CD8-positive, alpha-beta memory T cell (primary cell): ENCODE measurements around the gene IL1RL2. TPM values are rescaled to one million over a fixed set of nuclear protein-coding genes. Genes with fewer than 3 reads are reported as not detected.

Experiments used
- polyA plus RNA-seq: library from polyadenylated mRNA; unstranded; fragments of 300-500 nt; fragmentation: Illumina TruSeq; gene quantifications from one replicate; pipeline ENCODE4 v1.2.3, GENCODE V29; 2021
- total RNA-seq, 2 experiments: library from RNA; stranded (reverse); gene quantifications; one replicate each; pipeline ENCODE4 v1.2.3, GENCODE V29; 2021

IL1RL2 gene
- total and polyA plus RNA-seq, 3 experiments from 2014 or later = 0.13 to 0.33 TPM; not detected in 1

Other genes with a start within 250 kb of the IL1RL2 start
- 1 to 10 TPM in 1 of 2 experiments, under 1 TPM in 1; 0.85 to 1.4 TPM for gene IL1R2, start 195.1 kb upstream of the IL1RL2 start, total RNA-seq
- not detected for gene IL1R2, start 195.1 kb upstream of the IL1RL2 start, polyA plus RNA-seq
- 1 to 10 TPM; 3.7 TPM for gene IL1R1, start 44.3 kb upstream of the IL1RL2 start, total RNA-seq
- gene IL1R1, start 44.3 kb upstream of the IL1RL2 start, polyA plus RNA-seq = 0.30 TPM
- gene IL1RL1, start 124.5 kb downstream of the IL1RL2 start, total RNA-seq = under 1 TPM; 0.22 to 0.35 TPM
- gene IL1RL1, start 124.5 kb downstream of the IL1RL2 start, polyA plus RNA-seq = 0.14 TPM
- gene IL18R1, start 168.8 kb downstream of the IL1RL2 start, total RNA-seq = 10 to 100 TPM; 17.6 to 17.9 TPM
- gene IL18R1, start 168.8 kb downstream of the IL1RL2 start, polyA plus RNA-seq = 20.6 TPM
- 1 to 10 TPM; 4.1 to 4.9 TPM for gene IL18RAP, start 236.1 kb downstream of the IL1RL2 start, total RNA-seq
- gene IL18RAP, start 236.1 kb downstream of the IL1RL2 start, polyA plus RNA-seq = 14.2 TPM